ENCODE results near the gene SAP25.
"Not testable (repeated sequence)": the region's sequence is repeated elsewhere in the genome, so short reads cannot be mapped to it uniquely, and the experiment has no call there.

The SAP25 gene

DNA sequence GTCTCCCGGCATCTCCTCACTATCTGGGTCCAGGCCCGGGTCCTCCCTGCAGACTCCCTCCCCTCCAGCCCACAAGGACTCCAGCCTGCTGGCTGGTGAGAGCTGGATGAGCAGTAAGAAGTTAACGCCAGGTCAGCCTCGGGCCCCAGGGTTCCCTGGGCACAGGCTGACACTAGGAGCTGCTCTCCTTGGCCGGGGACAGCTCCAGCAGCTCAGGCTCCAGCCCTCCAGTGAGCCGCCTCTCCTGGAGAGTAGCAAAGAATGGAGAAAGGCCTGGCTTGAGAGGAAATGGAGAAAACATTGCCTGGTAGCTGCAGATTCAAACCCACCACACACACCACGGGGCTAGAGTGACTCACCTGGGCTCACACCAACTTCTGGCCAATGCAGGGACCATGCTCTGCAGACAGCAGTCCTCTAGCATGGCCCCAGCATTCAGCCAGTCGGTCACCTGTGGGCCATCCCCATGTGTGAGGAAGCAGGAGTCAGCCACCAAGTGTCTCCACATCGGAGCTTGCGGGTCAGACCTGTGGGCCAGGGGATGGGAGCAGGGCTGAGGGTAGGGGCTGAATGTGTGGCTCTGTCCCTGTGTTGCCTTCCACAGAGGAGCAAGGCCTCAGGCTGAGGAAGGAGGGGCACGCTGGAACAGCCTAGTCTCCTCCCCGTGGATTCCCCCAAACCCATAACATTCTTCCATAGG, 6.5 kb downstream of the SAP25 start:
- Histone ChIP-seq H3K9me3 (ENCODE audit: insufficient read depth, low read length) (no peaks in the 10 kb centered on the region), H3K4me3 (ENCODE audit: low read length) (no peak overlapping the region), H3K4me1 (ENCODE audit: low read length) (no peaks in the 10 kb centered on the region), H4K20me1 (ENCODE audit: insufficient read depth, low read length) (no peaks in the 10 kb centered on the region), H3K4me2 (ENCODE audit: low read length) (no peak overlapping the region), H3K27me3 (ENCODE audit: low read depth, low read length) (no peaks in the 10 kb centered on the region), H3K36me3 (replicated peaks; ENCODE audit: low read depth, low read length) (peaks cover 2% of the 10 kb centered on the region), H3K79me2 (ENCODE audit: low read length) (no peaks in the 10 kb centered on the region), H3K27ac (ENCODE audit: low read length) (no peak overlapping the region), H3K9ac (ENCODE audit: low read length) (no peak overlapping the region), H2AFZ (ENCODE audit: low read depth, low read length) (no peak overlapping the region)
- TF ChIP-seq EZH2phosphoT487 (IDR thresholded peaks at IDR 0.05; ENCODE audit: low read depth) = no peak
- TF ChIP-seq, protein P1, sequence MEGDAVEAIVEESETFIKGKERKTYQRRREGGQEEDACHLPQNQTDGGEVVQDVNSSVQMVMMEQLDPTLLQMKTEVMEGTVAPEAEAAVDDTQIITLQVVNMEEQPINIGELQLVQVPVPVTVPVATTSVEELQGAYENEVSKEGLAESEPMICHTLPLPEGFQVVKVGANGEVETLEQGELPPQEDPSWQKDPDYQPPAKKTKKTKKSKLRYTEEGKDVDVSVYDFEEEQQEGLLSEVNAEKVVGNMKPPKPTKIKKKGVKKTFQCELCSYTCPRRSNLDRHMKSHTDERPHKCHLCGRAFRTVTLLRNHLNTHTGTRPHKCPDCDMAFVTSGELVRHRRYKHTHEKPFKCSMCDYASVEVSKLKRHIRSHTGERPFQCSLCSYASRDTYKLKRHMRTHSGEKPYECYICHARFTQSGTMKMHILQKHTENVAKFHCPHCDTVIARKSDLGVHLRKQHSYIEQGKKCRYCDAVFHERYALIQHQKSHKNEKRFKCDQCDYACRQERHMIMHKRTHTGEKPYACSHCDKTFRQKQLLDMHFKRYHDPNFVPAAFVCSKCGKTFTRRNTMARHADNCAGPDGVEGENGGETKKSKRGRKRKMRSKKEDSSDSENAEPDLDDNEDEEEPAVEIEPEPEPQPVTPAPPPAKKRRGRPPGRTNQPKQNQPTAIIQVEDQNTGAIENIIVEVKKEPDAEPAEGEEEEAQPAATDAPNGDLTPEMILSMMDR (IDR thresholded peaks at IDR 0.05; ENCODE audit: low read depth, low read length) = no peak

DNA sequence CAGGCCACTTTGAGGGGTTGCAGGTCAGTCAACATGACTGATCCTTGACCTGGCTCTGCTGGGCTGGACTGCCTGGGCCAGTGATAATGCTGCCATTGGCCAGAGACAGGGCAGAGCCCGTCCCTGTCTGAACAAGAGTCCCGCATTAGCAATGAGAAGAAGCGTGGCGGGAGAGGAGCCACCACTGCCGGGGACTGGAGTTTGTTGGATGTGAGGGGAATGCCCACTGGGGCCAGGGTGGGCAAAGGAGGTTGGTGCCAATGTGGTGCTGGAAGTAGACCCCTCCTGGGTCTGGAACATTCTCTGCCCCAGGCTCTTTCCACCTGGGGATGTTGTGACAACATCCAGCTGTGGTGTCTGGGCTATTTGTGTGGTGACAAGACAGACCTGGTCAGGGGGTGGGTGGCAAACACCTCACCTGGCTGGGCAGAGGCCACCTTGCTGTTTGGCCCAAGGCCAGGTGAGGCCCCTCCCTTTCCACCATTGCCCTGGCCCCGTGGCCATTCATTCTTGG, 7.6 kb downstream of the SAP25 start:
- Histone ChIP-seq H3K4me2 (ENCODE audit: low read length) (no peak overlapping the region), H2AFZ (ENCODE audit: low read depth, low read length) (no peak overlapping the region), H4K20me1 (ENCODE audit: insufficient read depth, low read length) (no peaks in the 10 kb centered on the region), H3K79me2 (ENCODE audit: low read length) (no peaks in the 10 kb centered on the region), H3K27ac (ENCODE audit: low read length) (no peak overlapping the region), H3K4me3 (ENCODE audit: low read length) (no peak overlapping the region), H3K27me3 (ENCODE audit: low read depth, low read length) (no peaks in the 10 kb centered on the region), H3K4me1 (ENCODE audit: low read length) (no peaks in the 10 kb centered on the region), H3K36me3 (replicated peaks; ENCODE audit: low read depth, low read length) (peaks cover 6% of the 10 kb centered on the region), H3K9me3 (ENCODE audit: insufficient read depth, low read length) (no peaks in the 10 kb centered on the region), H3K9ac (ENCODE audit: low read length) (no peak overlapping the region)
- TF ChIP-seq, protein P1 (IDR thresholded peaks at IDR 0.05; ENCODE audit: low read depth, low read length) = no peak
- TF ChIP-seq EZH2phosphoT487 (IDR thresholded peaks at IDR 0.05; ENCODE audit: low read depth) = no peak

DNA sequence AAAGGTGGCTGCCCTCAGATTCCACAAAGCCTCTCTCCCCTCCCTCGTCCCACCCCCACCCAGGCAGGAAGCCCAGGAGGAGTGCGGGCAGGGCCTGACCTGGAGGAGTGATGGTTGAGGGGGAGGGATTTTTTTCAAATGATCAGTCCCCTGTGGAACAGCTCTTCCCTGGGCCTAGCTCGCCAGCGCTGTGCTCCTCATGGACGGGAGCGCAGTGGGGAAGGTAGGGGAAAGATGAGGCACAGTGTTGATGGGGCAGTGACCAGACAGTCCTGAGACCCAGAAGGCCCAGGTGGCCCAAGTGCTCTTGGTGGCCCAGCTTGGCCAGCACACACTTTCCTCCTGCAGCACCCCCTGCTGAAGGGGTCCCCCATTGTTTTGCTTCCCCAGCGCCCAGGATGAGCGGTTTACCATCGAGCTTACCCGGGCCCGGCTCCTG, 8.5 kb downstream of the SAP25 start:
- TF ChIP-seq, protein P1 (IDR thresholded peaks at IDR 0.05; ENCODE audit: low read depth, low read length) = no peak
- TF ChIP-seq EZH2phosphoT487 (IDR thresholded peaks at IDR 0.05; ENCODE audit: low read depth) = no peak
- no peaks in the 10 kb centered on the region for H3K4me1 ChIP-seq (ENCODE audit: low read length)
- no peaks in the 10 kb centered on the region for H4K20me1 ChIP-seq (ENCODE audit: insufficient read depth, low read length)
- H3K4me3 ChIP-seq (ENCODE audit: low read length) = no peak overlapping the region
- H3K27ac ChIP-seq (ENCODE audit: low read length) = no peak overlapping the region
- H2AFZ ChIP-seq (ENCODE audit: low read depth, low read length) = no peak overlapping the region
- H3K27me3 ChIP-seq (ENCODE audit: low read depth, low read length) = no peaks in the 10 kb centered on the region
- peaks cover 6% of the 10 kb centered on the region for H3K36me3 ChIP-seq (replicated peaks; ENCODE audit: low read depth, low read length)
- no peaks in the 10 kb centered on the region for H3K9me3 ChIP-seq (ENCODE audit: insufficient read depth, low read length)
- no peak overlapping the region for H3K9ac ChIP-seq (ENCODE audit: low read length)
- H3K4me2 ChIP-seq (ENCODE audit: low read length) = no peak overlapping the region
- no peaks in the 10 kb centered on the region for H3K79me2 ChIP-seq (ENCODE audit: low read length)

DNA sequence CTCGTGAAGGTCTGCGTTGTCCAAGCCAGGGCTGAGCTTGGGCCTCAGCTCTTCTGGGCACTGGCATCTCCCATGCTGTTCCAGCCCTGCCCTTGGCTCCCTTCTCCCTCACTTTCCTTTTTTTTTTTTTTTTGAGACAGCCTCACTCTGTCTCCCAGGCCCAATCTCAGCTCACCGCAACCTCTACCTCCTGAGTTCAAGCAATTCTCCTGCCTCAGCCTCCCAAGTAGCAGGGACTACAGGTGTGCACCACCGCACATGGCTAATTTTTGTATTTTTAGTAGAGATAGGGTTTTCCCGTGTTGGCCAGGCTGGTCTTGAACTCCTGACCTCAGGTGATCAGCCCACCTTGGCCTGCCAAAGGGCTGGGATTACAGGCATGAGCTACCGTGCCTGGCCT, 9.3 kb downstream of the SAP25 start:
- not testable (repeated sequence) for H3K36me3 ChIP-seq (replicated peaks; ENCODE audit: low read depth, low read length); H3K9ac ChIP-seq (ENCODE audit: low read length); H3K4me1 ChIP-seq (ENCODE audit: low read length); H3K27ac ChIP-seq (ENCODE audit: low read length); H3K79me2 ChIP-seq (ENCODE audit: low read length); H3K9me3 ChIP-seq (ENCODE audit: insufficient read depth, low read length); H3K27me3 ChIP-seq (ENCODE audit: low read depth, low read length); H3K4me2 ChIP-seq (ENCODE audit: low read length); H3K4me3 ChIP-seq (ENCODE audit: low read length); H4K20me1 ChIP-seq (ENCODE audit: insufficient read depth, low read length); H2AFZ ChIP-seq (ENCODE audit: low read depth, low read length)
